Cerebellar cortex (tissue), 1 donor: ENCODE data around the gene KMT2C.

Source experiments
- DNase-seq: peaks from one replicate; pipeline ENCODE4 v3.0.0-alpha.2; 2015; ENCODE audit warnings: low spot score

KMT2C gene

DNA sequence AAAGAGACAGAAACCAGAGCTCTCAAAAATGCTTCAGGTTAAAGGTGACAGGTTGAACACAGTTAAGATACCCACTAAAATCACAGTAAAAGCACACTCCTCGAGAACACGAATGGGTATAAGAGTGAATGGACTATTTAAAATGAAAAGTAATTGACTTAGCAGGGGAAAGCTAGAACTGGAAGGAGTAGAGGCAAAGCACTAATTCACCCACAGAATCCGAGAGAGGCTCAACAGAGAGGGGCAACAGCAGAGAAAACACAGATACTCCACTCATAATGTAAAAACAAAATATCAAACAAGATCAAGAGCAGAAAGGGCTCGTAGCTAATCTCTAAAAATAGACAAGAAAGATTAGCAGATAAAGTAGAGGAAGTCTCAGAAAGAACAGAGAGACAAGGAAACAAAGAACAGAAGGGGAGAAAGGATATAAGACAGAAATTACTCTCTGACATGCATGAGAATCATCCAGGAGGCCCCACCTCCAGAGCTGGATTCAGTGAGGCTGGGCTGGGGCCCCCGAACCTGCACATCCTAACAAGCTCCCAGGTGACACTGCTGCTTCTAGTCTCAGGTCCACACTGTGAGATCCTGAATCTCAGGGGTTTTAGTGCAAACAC is 292.7 kb downstream of the KMT2C start:
- DNase-seq, result no peak

DNA sequence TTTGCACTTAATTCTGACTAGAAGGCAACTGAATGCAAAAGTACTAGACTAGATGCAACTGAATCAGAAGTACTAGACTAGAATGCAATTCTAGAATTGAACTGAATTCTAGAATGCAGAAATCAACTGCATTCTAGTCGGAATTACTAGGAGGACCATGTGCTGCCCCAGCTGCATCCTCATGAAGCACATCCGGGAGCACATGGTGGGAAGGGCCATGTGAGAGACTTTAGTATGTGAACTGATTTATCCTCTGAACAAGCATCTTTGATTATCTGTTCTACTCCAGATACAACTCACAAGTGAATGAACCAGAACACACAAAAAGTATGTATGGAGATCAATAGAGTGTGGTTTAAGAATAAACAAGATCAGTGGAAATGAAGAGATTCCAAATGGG is 295.2 kb downstream of the KMT2C start:
- no peak for DNase-seq

DNA sequence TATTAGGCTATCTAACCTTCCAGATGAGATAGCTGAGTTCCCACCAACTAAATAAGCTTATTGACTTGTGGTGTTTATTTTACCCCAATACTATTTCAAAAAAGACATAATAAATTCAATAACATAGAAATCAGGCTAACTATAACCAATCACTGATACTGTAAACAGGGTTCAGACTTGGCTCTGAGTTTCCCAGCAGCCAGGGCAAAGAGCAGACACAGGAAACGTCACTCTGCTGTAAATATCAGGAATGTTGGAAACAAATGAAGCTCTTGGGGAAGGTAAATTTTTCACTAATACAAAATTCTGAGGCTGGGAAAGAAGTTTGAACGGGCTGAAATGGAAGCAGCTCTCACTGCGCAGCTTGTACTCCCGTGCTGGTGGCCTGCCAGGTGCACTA is 295.7 kb downstream of the KMT2C start:
- DNase-seq, result no peak

DNA sequence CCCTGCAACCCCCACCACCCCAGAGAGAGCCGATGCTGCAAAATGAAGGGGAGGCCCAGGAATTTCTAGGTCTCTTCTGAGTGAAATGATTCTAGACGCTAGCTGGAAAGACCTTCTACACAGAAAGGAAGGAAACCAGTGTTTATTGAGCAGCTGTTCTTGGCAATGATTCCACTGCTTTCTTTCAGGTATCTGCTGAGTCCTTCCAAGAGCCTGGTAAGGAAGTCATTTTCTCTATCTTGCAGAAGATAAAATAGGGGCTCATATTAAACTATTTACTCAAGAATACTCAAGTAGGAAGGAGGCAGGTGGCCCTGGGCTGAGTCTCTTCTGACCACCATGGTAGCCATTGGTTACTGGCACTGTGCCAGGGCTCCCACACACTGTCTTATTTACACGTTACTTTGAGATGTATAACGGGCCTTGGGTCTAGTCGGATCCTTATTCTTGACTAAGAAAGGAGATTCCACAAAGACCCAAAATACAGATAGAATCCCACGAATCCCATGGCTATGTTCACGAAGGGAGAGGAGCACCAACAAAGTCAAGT is 298.3 kb downstream of the KMT2C start:
- DNase-seq, result no peak

DNA sequence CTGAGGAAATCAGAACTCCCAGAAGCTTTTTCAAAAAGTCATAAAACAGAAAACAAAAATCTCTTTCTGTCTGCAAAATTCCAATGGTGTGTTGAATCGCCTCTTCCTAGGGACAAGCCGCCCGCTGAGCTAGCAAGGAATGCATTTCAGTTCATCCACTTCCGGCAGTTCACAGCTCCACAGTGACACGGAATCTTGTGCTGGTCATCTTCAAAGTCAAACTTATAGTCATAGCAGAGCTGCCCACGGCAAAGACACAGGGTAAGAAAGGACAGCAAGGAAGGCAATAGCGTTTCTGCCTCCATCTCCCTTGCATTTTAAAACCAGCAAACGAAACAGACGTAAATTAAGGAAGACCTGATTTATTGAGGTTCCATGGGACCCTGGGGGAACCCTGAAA is 299.1 kb downstream of the KMT2C start:
- no peak for DNase-seq

DNA sequence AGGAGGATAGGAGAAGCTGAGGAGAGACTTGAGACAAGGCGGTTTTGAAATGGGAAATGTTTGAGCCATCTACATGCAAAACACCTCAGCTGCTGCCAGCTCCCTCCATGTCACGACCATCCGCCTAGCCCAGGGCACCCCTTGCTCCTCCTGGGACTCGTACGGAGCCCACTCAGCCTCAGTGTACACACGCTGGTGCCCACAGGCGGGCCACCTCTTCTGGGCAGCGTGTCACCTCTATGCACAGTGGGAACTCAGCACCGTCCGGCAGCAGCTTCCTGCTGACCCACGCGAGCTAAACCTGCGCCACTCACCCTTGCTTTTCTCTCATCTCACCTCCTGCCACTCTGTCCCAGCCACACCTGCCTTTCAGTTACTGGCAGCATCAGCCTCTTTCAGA is 302.0 kb downstream of the KMT2C start:
- no peak for DNase-seq

DNA sequence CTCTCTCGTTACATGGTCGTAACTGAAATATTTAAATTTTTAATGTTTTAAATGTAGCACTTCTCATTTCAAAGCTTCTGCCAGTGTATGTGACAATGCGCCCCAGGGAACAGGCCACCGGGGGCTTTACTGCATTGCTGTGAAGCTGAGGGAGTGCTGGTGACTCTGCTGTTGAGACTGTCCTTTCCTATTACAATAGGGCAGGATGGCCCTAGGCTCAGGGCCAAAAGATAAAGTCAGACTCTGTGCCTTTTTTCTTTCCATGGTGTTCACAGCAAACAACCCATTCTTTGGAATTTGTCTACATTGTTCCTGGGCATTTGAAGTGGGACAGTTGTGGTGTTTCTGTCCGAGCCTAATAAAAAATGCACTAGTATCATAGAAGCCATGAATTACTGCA is 303.0 kb downstream of the KMT2C start:
- no peak for DNase-seq

DNA sequence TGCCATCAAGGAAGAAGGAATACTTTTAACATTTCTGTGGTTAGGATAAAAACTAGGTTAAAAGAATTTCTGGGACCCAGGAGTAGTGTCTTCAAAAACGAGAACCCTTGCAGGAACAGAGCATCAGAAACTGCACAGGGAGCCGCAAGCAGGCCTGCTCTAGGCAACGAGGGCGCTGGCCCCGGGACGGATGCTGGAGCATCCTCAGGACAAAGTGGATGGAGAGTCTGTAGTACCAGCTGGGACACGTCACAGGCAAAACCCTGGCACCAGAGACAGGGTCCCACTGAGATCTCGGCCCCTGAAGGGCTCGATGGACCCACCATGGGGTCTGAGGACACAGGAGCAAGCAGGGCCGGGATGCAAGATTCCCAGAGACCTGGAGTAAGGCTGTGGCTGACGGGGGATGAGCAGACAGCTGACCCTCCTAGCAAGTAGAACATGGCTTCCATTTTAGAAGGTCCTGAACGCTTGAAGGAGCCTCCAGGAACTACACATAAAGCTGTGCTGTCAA is 303.8 kb downstream of the KMT2C start:
- no peak for DNase-seq

DNA sequence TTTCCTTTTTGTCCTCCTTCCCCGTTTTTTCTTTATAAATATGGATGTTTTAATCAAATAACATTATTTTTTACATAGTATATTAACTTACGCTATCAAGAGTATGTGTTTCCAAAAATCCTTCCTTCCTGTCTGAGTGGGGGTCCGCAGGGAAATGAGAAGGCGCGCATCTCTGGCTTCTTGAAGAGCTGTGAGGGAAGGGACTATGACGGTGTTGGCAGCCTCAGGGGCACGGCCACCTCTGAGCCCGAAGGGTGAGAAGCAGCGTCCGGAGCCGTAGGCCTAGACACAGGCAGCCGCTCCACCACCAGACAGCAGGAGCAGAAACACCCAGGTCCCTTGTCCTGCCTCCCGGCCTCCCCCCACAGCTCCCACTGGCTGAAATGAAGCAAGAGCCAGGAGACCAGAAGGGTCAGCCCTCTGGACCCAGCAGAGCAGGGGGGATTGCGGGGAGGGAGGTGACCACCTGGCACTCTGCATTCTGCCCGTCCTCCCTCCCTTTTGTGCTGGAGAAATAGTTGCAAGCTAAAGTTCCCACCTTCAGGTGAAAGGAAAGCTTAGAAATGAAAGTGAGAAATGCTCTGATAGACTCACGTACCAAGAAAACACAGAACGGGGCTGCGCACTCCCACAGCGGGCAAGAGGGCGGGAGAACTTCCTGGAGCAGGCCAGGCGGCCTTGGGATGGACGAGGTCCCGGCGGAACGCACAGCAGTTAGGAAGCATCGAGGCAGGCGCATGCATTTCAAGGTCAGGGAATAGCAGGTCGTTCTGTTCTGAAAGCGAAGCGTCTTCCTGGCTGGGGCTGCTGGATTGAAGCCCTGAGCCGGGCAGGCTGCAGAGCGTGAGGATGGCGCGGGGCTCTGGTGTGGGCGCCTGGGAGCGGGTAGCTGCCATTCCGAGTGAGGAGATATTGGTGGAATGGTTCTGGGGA is 304.9 kb downstream of the KMT2C start:
- DNase-seq, result no peak

DNA sequence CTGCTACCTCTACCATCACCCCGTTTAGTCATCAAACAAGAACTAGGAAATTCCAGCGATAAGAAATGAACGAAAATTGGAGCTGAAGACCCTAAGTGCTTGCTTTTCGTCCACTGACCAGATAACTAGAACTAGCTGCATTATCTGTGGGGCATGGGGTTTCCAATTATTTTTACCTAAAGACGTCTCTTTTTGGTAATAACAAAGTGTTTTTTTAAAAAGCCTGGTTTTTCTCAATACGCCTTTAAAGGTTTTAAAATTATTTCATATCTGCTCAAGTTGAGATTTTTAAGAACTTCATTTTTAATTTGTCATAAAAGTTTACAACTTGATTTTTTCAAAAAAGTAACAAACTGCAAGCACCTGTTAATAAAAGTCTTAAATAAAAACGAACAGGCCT is 306.1 kb downstream of the KMT2C start:
- DNase-seq, result no peak

DNA sequence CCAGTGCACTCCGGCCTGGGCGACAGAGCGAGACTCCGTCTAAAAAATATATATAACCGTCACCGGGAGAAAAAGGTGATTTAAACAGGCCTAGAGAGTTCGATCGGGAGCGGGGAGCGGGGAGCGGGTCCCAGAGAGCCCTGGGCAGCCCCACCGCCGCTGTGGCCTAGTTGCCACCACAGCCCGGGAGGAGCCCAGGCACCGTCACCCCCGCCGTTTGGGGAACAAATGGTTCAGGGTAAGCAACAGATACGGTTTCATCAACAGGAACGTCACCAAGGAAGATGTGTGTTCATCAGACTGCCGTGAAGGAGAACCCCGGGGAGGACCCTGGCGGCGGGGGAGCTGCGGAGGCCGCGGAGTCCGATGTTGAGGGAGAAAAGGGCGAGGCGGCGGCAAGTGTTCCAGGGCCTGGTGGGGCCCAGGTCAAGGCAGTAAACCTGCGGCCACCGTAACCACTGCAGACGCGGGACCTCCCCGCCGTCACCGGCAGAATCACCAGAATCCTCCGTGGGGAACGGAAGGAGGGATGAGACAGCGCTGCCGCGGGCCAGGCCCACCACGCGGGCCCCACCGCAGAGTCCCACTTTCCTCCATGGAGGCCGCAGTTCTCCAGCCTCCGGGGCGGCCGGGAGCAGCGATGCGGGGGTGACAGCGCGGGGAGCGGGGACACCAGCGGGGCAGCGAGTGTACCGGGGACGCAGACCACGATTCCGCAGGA is 306.9 kb downstream of the KMT2C start:
- DNase-seq, result no peak

DNA sequence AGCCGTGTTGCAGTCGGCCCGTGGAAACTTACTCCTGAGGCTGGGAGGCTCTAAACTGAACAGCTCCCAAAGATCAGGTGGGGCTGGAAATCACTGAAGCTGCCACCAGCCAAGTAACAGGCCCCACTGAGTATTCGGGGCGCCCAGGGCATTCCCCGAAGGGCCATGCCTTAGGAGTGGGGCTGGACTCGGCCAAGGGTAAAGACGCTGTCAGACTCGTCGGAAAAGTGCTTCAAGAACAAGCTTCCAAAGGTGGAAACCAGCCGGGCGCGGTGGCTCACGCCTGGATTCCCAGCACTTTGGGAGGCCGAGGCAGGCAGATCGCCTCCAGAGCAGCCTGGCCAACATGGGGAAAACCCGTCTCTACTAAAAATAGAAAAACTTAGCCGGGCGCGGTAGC is 307.6 kb downstream of the KMT2C start:
- DNase-seq, result no peak

DNA sequence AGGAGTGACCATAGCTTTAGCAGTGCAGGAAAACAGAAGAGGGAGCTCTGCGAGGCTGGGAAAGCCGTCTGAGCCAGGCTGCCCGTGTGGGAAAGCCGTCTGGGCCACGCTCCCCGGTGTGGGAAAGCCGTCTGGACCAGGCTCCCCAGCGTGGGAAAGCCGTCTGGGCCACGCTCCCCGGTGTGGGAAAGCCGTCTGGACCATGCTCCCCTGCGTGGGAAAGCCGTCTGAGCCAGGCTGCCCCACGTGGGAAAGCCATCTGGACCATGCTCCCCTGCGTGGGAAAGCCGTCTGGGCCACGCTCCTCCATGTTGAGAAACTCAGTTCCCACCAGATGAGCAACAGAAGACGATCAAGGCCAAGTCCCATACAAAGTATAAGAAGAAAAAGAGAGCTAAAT is 308.6 kb downstream of the KMT2C start:
- no peak for DNase-seq

DNA sequence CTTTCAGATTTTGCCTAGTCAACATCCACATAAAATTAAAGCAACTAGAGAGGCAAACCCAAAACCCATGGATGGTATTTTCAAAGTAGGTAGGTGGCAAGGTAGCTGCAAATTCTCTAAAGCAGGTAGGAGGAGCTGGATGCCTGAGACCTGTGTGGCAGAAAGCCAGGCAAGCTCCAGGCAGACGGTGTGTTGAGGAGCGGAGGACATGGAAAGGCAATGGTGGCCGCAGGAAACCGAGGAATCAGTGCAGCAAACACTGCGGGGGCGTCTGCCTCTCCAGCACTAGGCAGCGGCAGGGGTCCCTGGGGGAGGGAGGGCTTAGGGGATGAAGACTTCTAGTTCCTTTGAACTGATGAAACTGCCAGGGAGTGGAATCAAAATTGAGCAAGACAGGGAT is 309.1 kb downstream of the KMT2C start:
- DNase-seq, result no peak

DNA sequence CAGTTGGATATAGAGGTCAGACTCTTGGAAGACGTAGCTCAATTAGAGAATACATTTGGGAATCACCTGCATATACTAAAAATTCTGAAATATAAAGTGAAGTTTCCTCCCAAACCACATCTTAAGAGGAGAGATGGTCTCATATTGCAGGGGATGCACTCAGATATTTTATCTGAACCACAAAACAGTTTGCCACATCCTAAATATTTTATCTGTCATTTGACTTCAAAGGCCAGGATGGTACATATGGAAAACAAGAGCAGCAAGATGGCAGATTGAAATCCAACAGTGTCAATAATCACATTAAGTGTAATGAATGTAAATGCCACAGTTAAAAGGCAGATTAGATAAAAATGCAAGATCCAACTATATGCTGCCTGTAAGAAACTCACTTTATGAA is 313.3 kb downstream of the KMT2C start:
- DNase-seq, result no peak

DNA sequence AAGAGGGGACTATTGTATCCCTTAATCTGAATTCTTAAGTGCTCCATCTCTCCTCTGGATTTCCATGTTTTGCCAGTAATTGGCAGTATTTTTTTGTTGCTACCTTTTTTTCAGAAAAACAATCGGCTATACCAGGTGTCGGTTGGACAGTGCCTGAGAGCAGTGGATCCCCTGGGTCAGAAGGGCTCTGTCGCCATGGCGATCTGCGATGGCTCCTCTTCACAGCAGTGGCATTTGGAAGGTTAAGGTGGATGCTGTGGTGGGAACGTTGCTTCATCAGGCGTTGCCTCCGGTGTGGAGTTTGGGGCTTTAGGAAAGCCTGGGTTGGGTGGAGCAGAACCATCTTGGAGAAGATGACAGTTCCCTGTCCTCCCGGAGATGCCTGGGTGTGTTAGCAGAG is 314.4 kb downstream of the KMT2C start:
- no peak for DNase-seq

DNA sequence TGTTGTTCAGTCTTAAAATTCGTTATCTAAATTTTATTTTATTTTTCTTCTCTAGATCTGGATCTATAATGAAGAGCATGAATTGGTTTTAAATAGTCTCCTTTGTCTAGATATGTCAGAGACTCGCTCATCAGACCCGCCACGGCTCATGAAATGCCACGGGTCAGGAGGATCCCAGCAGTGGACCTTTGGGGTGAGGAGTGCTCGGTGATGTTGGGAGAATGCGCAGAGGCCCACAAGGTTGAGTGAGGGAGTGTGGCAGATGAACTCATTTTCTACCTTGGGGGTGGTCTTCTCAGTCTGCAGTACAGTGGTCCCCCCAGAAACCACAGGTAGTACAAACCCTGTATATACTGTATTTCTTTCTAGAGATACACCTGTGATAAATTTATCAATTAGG is 315.0 kb downstream of the KMT2C start:
- no peak for DNase-seq

DNA sequence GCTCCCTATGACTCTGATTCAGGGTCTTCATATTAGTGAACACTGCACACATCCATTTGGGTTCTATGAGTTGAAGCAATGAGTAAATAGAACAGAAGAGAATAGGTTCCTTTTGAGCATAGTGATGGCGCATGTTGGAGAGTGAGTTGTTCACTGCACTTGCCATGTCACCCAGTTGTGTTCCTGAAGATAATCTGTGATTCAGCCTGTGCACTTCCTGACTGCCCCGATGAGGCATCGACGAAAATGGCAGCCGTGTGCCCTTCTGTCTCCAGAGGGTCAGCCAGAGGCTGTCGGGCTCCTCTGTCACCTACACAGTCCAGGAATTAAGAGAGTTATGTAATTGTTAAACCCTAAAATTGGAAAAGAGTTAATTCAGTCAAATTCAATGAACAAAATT is 315.6 kb downstream of the KMT2C start:
- DNase-seq, result no peak

DNA sequence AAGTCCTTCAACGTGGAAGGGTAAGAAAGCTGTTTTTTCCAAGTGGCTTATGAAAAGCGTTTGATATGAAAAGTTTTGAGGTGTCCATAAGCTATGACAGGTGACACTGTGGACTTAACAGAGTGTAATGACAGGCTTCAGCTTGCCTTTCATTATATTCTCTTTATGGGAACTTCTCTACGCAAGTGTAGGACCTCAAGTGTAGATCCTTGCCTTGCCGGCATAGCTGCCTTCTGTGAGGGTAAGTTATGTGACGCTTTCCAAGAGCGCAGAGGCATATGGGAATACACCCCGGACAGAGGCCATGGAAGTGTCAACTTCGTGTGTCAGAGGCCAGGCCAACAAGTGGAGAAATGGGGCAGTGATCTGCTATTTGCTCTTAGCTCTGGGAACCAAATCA is 318.4 kb downstream of the KMT2C start:
- DNase-seq, result no peak

DNA sequence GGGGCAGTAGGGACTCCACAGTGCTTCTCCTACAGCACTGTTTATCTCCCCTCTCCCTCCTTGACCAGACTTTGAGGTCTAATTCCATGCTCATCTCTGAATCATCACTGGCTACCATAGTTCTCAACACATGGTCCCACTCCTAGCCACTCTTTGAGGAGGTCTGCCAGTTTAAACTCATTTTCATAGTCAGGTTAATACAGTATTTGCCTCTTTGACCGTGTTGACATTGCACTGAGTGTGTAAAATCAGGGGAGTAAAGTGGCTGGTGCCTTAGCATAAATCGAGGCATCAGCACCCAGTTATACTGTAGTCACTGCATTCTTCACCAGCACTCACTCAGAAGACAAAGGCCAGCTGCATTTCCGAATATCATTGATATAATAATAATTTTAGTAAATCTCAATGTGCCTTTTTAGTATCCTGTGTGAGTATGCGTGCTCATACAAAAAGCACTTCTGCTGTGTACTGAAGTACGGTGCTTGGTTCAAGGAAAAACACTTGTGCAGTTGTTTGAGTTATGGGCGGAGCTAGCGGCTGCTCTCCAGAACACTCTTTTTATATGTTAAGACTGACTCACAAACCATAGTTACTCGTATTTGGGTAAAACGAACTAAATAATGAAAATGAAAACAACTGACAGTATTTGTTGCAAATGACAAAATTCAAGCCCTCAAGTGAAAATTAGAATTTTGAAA is 320.6 kb downstream of the KMT2C start:
- DNase-seq, result no peak

DNA sequence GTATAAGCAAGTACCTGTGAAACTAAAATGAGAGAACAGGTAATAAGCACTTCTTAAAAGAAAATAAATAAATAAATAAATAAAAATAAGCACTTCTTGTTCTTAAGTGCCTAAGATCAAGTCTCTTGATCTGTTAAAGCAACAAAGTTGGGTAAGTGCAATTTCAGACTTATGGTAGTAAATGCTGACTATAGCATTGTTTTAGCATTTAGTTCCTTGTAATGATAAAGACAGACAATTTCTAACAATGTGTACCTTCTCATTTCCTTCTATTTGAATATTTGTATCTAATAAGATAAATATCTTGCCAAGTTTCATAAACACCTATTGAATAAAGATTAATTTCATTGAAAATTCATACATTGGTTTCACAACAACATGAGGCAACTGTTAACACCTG is 323.0 kb downstream of the KMT2C start:
- DNase-seq, result no peak

DNA sequence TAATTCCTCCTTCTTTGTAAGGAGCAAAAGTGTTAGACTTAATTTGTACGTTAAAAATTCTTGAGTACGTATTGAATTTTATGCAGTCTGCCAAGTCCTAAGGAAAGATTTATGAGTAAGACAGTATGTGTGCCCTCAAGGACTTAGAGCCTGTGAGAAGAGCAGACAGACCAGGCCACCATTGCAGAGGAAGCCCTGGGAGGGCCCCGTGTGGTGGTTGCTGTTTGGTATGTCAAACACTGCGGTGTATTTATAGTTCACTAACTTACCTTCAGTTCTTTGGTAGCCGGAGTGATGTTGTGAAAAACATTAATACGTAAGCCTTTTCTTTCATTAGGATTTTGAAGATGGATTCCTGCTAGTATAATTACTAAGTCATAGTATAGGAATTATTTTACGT is 327.4 kb downstream of the KMT2C start:
- no peak for DNase-seq
